ENCODE measurements around the gene SORCS1.

DNA sequence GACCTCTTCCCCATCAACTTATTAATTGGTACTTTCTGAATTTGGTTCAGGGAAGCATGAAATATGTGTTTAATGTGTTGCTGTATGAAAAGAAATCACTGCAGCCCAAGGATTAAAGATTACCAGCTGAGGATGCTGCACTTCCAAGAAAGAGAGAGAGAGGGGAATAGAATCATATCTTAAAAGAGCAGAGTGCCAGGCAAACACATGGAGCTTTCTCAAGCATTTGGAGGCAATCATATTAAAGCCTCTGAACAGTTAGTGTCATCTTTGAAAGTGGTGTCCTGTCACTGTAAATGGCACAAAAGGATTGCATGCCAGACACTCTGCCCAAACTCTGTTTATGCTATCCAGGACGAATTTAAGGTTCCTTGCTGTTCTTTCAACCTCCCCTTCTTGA lies 386.7 kb downstream of the SORCS1 start:
- no peak for TF ChIP-seq POLR2A (IDR thresholded peaks at IDR 0.05)
- TF ChIP-seq, protein P1, sequence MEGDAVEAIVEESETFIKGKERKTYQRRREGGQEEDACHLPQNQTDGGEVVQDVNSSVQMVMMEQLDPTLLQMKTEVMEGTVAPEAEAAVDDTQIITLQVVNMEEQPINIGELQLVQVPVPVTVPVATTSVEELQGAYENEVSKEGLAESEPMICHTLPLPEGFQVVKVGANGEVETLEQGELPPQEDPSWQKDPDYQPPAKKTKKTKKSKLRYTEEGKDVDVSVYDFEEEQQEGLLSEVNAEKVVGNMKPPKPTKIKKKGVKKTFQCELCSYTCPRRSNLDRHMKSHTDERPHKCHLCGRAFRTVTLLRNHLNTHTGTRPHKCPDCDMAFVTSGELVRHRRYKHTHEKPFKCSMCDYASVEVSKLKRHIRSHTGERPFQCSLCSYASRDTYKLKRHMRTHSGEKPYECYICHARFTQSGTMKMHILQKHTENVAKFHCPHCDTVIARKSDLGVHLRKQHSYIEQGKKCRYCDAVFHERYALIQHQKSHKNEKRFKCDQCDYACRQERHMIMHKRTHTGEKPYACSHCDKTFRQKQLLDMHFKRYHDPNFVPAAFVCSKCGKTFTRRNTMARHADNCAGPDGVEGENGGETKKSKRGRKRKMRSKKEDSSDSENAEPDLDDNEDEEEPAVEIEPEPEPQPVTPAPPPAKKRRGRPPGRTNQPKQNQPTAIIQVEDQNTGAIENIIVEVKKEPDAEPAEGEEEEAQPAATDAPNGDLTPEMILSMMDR (IDR thresholded peaks at IDR 0.05): no peak
- no peak for TF ChIP-seq POLR2AphosphoS5 (IDR thresholded peaks at IDR 0.05)

All from prostate gland (tissue), 2 donors.